GM18507 (cell line): ENCODE measurements around the gene ZNF320.
A peak's percentile ranks its signal among the peaks of the same experiment; 100 is the strongest.
"Not testable (repeated sequence)": the region's sequence is repeated elsewhere in the genome, so short reads cannot be mapped to it uniquely, and the experiment has no call there.

ENCODE experiments used
- DNase-seq: peaks from one replicate; pipeline ENCODE4 v3.0.0; 2011; ENCODE audit warnings: low read depth; ENCODE audit not compliant: insufficient read length; ENCODE audit errors: extremely low spot score
- FAIRE-seq: peaks from 2 replicates; lab custom pipeline; 2011; peaks lifted over from hg19 to GRCh38; lab: Jason Lieb, UNC

The ZNF320 gene

GRCh38 chr19:52923778-52924593, 26.6 kb upstream of the ZNF320 start:
- FAIRE-seq (no peak), DNase-seq (no peak)

DNA sequence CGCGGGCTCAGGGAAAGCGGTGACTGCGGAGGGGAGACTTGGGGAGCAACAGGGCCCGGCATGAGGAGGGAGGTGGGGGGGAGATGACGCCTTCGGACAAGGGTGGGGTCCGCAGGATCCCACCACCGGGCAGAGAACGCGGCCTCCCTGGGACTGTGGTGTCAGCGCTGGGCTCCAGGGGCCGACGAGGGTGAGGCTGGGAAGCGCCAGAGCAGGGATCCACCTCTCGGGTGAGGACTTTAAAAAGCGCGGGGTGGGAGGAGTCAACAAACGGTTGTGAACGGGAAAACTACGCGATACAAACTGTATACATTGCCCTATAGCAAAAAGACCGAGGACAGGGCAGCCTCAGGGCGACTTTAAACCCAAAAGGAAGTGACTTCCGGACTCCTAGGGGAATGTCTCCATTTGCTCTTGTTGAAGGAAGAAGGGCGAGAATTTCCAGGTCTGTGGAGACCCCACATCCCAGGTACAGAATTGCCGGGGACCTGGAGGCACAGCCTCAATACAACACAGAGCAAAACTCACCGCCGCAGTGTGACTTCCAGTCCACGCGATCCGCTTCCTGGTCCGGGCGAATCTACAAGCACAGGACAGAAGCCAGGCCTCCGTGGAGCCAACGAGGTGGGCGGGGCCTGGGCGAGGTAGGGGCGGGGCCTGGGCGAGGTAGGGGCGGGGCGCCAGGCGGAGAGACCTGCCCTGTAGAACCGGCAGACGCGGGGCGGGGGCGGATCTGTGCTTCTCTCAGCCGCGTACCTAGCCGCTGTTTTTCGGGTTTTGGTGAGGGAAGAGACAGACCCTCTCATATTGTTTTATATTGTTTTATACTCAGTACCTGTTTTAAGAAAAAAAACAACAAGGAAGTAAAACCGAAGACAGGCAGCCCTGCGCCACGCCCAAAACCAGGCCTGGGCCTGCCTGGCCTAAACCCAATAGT, 25.7 kb upstream of the ZNF320 start, which contains the start of gene ZNF888:
TSS of gene ZNF888 (minus strand) at position 588 of the 937 bp plus-strand sequence. CDS start 5,555 bp downstream, outside the sequence.
- FAIRE-seq: peak; percentile 51
- peak; percentile 72 for DNase-seq

GRCh38 chr19:52917531-52917930, 20.1 kb upstream of the ZNF320 start:
- FAIRE-seq (no peak), DNase-seq (no peak)

DNA sequence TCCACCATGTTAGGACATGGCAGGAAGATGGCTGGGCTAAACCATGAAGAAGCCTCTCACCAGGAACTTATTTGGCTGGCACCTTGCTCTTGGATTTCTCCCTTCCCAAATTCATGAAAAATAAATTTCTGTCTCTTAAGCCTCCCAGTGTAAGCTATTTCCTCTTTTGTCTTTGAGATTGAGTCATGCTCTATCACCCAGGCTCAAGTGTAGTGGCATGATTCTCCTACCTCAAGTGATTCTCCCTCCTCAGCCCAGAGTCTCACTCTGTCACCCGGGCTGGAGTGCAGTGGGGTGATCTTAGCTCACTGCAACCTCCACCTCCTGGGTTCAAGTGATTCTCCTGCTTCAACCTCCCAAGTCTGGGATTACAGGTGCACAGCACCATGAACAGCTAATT, 13.2 kb upstream of the ZNF320 start:
- no peak for DNase-seq
- FAIRE-seq: no peak

DNA sequence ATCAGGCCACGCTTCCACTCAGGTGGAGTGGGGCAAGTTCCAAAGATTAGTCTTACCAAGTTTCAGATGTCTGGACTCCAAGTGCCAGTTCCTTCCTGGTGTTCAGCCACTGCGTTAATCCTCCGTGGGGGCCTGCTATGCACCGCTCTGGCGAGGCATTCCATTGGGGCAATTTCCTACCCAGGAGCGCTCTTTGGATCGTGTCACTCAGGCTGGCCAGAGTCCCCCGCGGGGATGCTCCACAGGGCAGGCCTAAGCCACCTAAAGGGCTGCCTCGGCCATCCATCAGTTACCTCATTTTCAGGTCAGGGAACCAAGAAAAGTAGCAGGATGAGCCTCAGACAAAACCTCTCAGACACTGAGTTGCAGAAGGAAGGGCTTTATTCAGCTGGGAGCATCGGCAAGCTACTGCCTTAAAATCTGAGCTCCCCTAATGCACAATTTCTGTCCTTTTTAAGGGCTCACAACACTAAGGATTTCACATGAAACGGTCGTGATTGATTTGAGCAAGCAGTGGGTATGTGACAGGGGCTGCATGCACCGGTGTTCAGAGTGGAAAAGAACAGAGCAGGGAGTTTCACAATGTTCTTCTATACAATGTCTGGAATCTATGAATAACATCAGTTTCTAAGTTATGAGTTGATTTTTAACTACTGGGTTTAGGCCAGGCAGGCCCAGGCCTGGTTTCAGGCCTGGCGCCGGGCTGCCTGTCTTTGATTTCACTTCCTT, 6.8 kb upstream of the ZNF320 start:
- FAIRE-seq, DNase-seq: not testable (repeated sequence)

DNA sequence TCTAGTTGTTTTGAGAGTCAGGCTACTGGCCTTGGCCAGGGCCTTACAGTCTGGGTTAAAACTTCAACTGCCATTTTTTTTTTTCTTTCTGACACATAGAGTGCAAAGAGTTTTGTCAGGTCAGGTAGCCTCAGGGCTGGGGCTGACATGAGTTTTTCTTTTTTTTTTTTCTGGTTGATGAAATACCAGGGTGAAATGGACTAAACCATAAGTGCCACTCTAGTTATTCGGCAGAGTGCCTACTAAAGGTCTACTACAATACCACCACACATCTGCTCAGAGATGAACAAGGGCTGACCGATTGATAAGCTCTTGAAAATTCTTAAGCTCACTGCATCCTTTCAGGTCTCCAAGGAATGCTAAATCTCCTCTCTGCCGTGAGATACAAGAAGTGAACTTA, 4.4 kb upstream of the ZNF320 start:
- FAIRE-seq: no peak
- DNase-seq: no peak

DNA sequence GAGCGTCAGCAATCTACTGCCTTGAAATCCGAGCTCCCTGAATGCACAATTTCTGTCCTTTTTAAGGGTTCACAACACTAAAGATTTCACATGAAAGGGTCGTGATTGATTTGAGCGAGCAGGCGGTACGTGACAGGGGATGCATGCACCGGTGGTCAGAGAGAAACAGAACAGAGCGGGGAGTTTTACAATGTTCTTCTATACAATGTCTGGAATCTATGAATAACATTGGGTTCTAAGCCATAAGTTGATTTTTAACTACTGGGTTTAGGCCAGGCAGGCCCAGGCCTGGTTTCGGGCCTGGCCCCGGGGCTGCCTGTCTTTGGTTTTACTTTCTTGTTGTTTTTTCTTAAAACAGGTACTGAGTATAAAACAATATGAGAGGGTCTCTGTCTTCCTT, 1.2 kb upstream of the ZNF320 start:
- DNase-seq, FAIRE-seq: not testable (repeated sequence)

DNA sequence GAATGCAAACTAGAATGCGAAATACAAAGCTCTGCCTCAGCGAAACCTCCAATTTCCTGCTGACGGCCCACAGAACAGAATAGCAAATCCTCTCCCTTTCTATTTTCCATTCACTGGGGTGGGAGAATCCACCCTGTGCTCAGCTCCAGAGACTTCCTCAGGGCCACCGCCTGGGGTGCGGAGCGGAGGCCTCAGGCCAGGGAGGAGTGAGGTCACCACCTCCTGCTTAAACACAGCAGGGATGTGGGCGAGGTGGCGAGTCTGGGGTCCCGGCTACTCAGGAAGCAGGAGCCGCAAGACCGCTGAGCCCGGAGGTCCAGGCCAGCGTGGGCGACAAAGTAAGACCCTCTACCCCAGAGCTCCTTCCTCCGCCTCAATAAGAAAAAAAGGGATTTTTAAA, 666 bp upstream of the ZNF320 start:
- DNase-seq (no peak), FAIRE-seq (no peak)

DNA sequence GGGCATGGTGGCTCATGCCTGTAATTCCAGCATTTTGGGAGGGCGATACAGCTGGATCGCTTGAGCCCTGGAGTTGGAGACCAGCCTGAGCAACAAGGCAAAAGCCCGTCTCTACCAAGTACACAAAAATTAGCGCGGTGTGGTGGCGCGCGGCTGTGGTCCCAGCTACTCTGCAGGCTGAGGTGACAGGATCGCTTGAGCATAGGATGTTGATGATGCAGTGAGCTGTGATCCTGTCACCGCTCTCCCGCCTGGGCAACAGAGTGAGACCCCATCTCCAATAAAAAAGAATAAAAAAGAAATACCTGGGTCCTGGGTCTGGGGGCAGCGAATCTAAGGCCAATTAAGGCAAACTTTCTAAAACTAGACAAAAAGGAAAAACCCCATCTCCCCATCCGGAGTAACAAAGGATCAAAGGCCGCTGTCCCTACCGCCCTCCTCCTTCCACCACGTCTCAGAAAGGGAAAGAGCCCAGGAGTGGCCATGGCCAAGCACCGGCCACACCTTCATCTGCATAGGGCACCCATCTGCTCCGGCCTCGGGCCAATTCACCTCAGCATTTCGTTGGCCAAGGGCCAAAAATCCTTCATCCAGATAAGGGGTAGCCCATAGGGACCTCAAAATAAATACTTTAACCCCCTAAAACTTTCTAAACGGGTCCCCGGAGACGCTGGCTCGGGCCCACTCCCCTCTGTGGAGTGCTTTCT, 851 bp downstream of the ZNF320 start:
- FAIRE-seq (no peak), DNase-seq (no peak)

DNA sequence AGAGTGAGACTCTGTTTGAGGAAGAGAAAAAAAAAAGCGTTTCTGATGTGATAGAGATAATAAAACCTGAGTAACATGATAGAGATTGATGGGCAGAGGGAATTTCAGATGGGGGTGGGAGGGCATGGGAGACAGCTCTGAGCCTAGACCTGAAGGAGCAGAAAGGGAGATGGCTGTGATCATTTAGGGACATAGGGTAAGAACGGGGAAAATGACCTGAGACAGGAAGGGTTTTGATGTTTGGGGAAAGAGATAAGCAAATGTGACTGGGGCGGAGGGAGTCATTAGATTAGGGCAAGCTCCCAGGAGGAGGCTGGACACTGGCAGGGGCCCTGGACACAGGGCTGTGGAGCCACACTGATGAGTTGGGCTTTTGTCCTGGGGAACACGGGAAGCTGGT, 6.1 kb downstream of the ZNF320 start:
- DNase-seq (no peak), FAIRE-seq (no peak)

GRCh38 chr19:52889931-52890330, 7.5 kb downstream of the ZNF320 start:
- no peak for FAIRE-seq

DNA sequence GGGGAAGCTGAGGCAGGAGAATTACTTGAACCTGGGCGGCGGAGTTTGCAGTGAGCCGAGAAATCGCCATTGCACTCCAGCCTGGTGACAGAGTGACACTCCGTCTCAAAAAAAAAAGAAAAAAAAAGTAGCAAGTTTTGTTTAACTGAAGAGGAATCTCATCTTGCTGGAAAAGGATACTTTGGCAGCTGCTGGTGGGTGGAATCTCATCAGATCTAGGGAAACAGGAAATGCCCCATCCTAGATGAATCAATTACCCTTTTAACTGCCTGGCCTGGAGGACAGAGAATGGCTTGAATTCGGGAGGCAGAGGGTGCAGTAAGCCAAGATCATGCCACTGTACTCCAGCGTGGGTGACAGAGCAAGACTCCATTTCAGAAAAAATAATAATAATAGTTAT, 8.4 kb downstream of the ZNF320 start:
- FAIRE-seq: no peak
- DNase-seq: no peak

More at GRCh38 chr19:52889931-52890330, 7.5 kb downstream of the ZNF320 start:
- no peak for DNase-seq

DNA sequence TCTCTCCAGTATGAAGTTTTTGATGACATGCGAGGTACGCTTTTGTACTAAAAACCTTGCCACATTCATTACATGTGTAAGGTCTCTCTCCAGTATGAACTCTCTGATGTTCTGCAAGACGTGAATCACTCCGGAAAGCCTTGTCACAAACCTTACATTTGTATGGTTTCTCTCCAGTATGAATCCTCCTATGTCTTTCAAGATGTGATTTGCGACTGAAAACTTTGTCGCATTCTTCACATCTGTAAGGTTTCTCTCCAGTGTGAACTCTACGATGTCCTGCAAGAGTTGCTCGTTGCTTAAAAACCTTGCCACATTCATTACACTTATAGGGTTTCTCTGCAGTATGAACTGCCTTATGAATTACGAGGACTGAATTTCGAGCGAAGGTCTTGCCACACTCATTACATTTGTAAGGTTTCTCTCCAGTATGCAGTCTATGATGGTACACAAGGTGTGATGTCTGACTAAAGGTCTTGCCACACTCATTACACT, 16.5 kb downstream of the ZNF320 start:
- no peak for DNase-seq
- no peak for FAIRE-seq

DNA sequence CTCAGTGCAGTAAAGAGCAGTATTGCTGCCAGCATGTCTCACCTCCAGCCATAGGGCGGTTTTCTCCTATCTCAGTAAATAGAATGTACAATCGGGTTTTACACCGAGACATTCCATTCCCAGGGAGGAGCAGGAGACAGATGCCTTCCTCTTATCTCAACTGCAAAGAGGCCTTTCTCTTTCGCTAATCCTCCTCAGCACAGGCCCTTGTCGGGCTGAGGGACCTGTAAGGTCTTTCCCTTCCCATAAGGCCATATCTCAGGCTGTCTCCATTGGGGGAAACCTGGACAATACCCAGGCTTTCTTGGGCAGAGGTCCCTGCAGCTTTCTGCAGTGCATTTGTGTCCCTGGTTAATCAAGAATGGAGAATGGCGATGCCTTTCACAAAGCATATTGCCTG, 24.4 kb downstream of the ZNF320 start:
- DNase-seq, FAIRE-seq: not testable (repeated sequence)

- no peak for DNase-seq
Measured at GRCh38 chr19:52871466-52871865, 26.0 kb downstream of the ZNF320 start.

GRCh38 chr19:52868031-52868430, 29.4 kb downstream of the ZNF320 start:
- DNase-seq, FAIRE-seq: not testable (repeated sequence)

More at GRCh38 chr19:52871466-52871865, 26.0 kb downstream of the ZNF320 start:
- no peak for FAIRE-seq

DNA sequence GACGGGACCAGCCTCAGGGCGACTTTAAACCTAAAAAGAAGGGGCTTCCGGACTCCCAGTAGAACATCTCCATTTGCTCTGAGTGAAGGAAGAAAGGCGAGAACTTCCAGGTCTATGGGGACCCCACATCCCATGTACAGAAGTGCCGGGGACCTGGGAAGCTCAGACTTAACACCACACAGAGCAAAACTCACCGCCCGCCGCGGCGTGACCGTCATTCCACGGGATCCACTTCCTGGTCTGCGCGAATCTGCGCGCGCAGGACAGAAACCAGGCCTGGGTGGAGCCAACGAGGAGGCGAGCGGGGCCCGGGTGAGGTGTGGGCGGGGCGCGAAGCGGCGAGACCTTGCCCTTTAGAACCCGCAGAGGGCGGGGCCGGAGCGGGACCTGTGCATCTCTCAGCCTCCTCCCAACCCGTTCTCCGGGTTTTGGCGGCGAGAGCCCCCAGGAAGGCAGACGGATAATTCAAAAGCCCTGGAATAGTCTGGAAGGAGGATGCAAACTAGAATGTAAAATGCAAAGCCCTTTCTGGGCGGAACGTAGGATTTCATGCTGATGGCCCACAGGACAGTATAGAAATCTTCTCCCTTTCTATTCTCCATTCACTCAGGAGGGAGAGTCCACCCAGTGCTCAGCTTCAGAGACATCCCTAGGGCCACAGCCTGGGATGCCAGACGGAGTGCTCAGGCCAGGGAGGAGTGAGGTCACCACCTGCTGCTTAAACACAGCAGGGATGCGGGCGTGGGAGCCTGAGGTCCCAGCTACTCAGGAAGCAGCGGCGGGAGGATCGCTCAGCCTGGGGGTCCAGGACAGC, 39.9 kb downstream of the ZNF320 start, which contains the start of gene ZNF468:
TSS of gene ZNF468 (minus strand) at position 242 of the 814 bp plus-strand sequence. CDS start 3,347 bp downstream, outside the sequence.
- peak; percentile 1 for DNase-seq
- FAIRE-seq: peak; percentile 98
